Liver (tissue), 9 donors: ENCODE results near the gene MYOT. TPM values are rescaled to one million over a fixed set of nuclear protein-coding genes. Genes with fewer than 3 reads are reported as not detected.

Source experiments
- DNase-seq: peaks from one replicate; pipeline ENCODE4 v3.0.0-alpha.2; 2017; ENCODE audit warnings: low spot score
- H3K27ac ChIP-seq, 2 donors: one replicate each; pipeline ENCODE4 v1.7.0; 2013; ENCODE audit warnings: inconsistent platforms in 2 of 2, low read length in 2 of 2, control low read depth in 1 of 2, low read depth in 1 of 2, mild to moderate bottlenecking in 1 of 2
- H3K27me3 ChIP-seq, 4 donors: one replicate each; pipeline versions ENCODE4 v1.6.1 to v1.7.0; 2013; ENCODE audit warnings: low read length in 3 of 4, inconsistent platforms in 1 of 4, mild to moderate bottlenecking in 1 of 4, moderate library complexity in 1 of 4; ENCODE audit not compliant: control insufficient read depth in 4 of 4, insufficient read depth in 4 of 4
- H3K36me3 ChIP-seq, 4 donors: one replicate each; pipeline versions ENCODE4 v1.6.1 to v1.7.0; 2013; ENCODE audit warnings: low read length in 3 of 4, mild to moderate bottlenecking in 3 of 4, low read depth in 1 of 4, moderate library complexity in 1 of 4; ENCODE audit not compliant: control insufficient read depth in 4 of 4, insufficient read depth in 3 of 4
- H3K4me1 ChIP-seq, 4 donors: one replicate each; pipeline versions ENCODE4 v1.6.1 to v1.7.0; 2013; ENCODE audit warnings: low read length in 3 of 4, mild to moderate bottlenecking in 3 of 4, moderate library complexity in 1 of 4; ENCODE audit not compliant: control insufficient read depth in 4 of 4, insufficient read depth in 4 of 4
- H3K4me3 ChIP-seq, 3 donors: one replicate each; pipeline versions ENCODE4 v1.6.1 to v1.7.0; 2013; ENCODE audit warnings: low read length in 3 of 3, control low read depth in 1 of 3, low read depth in 1 of 3, mild to moderate bottlenecking in 1 of 3
- H3K9ac ChIP-seq, 2 donors: one replicate each; pipeline ENCODE4 v1.7.0; 2013; ENCODE audit warnings: low read length in 2 of 2, mild to moderate bottlenecking in 2 of 2, moderate library complexity in 2 of 2, control low read depth in 1 of 2, low read depth in 1 of 2
- H3K9me3 ChIP-seq, 4 donors: one replicate each; pipeline versions ENCODE4 v1.6.1 to v1.7.0; 2013; ENCODE audit warnings: low read length in 3 of 4; ENCODE audit not compliant: control insufficient read depth in 4 of 4
- ATF3 ChIP-seq: IDR thresholded peaks from 2 replicates; pipeline ENCODE4 v1.6.1; 2016; ENCODE audit warnings: antibody characterized with exemption
- CTCF ChIP-seq: fragments of 150-350 bp; IDR thresholded peaks from 2 replicates; pipeline ENCODE4 v1.5.1; 2017; ENCODE audit warnings: improper control_type of control experiment, low read depth, low read length; ENCODE audit not compliant: missing input control
- EGR1 ChIP-seq, 2 donors: IDR thresholded peaks; 2 replicates each; pipeline ENCODE4 v1.6.1; 2016 to 2018; ENCODE audit warnings: antibody characterized with exemption in 2 of 2, low read depth in 2 of 2
- FOXA1 ChIP-seq: IDR thresholded peaks from 2 replicates; pipeline ENCODE4 v1.6.1; 2016; ENCODE audit warnings: antibody characterized with exemption
- FOXA2 ChIP-seq: IDR thresholded peaks from 2 replicates; pipeline ENCODE4 v1.6.1; 2016; ENCODE audit warnings: antibody characterized with exemption
- GABPA ChIP-seq, 2 donors: IDR thresholded peaks in 1 of 2; conservative IDR thresholded peaks in 1 of 2; 2 replicates each; pipeline ENCODE4 v1.6.1; 2016; ENCODE audit warnings: antibody characterized with exemption in 2 of 2, mild to moderate bottlenecking in 1 of 2, moderate library complexity in 1 of 2
- HNF4A ChIP-seq, 2 donors: conservative IDR thresholded peaks; 2 replicates each; pipeline ENCODE4 v1.6.1; 2016; ENCODE audit warnings: antibody characterized with exemption in 2 of 2, mild to moderate bottlenecking in 2 of 2
- HNF4G ChIP-seq: IDR thresholded peaks from 2 replicates; pipeline ENCODE4 v1.6.1; 2016; ENCODE audit warnings: antibody characterized with exemption
- JUND ChIP-seq, 2 donors: IDR thresholded peaks; 2 replicates each; pipeline ENCODE4 v1.6.1; 2016; ENCODE audit warnings: antibody characterized with exemption in 2 of 2
- MAX ChIP-seq: IDR thresholded peaks from 2 replicates; pipeline ENCODE4 v1.6.1; 2016; ENCODE audit warnings: antibody characterized with exemption
- NR2F2 ChIP-seq: IDR thresholded peaks from 2 replicates; pipeline ENCODE4 v1.6.1; 2016; ENCODE audit warnings: antibody characterized with exemption
- RAD21 ChIP-seq, 2 donors: IDR thresholded peaks; 2 replicates each; pipeline ENCODE4 v1.6.1; 2016; ENCODE audit warnings: antibody characterized with exemption in 2 of 2, mild to moderate bottlenecking in 2 of 2
- RXRA ChIP-seq, 2 donors: IDR thresholded peaks; 2 replicates each; pipeline ENCODE4 v1.6.1; 2017 to 2018; ENCODE audit warnings: antibody characterized with exemption in 2 of 2, mild to moderate bottlenecking in 1 of 2
- SP1 ChIP-seq: IDR thresholded peaks from 2 replicates; pipeline ENCODE4 v1.6.1; 2018; ENCODE audit warnings: antibody characterized with exemption, mild to moderate bottlenecking
- TAF1 ChIP-seq: conservative IDR thresholded peaks from 2 replicates; pipeline ENCODE4 v1.6.1; 2016; ENCODE audit warnings: antibody characterized with exemption, mild to moderate bottlenecking
- YY1 ChIP-seq: IDR thresholded peaks from 2 replicates; pipeline ENCODE4 v1.6.1; 2016; ENCODE audit warnings: antibody characterized with exemption, mild to moderate bottlenecking
- ZBTB33 ChIP-seq: IDR thresholded peaks from 2 replicates; pipeline ENCODE4 v1.6.1; 2016; ENCODE audit warnings: antibody characterized with exemption
- WGBS: extraction: QIAGEN DNeasy Blood & Tissue Kit; methylation state at CpG from one replicate; pipeline ENCODE4 v1.1.7; 2013; 5-methylcytosine and 5-hydroxymethylcytosine counted together
- polyA plus RNA-seq, 2 donors: library from polyadenylated mRNA; stranded (reverse) in 1 of 2; unstranded in 1 of 2; fragments of 200-250 nt in 1 of 2; fragments of >200 nt in 1 of 2; fragmentation: Nextera tagmentation in 1 of 2; extraction: Ambion mirVana in 1 of 2; gene quantifications; one replicate each; pipeline versions ENCODE4 v1.2.1 to v1.2.3, GENCODE V29; 2013 to 2015
- total RNA-seq, 2 donors: library from RNA; depleted of rRNA; stranded (reverse); fragments of >200 nt; gene quantifications; one replicate each; pipeline ENCODE4 v1.2.3, GENCODE V29; 2014
- TF ChIP-seq, protein P1 (sequence below): IDR thresholded peaks from 2 replicates; pipeline ENCODE4 v1.6.1; 2016; ENCODE audit warnings: antibody characterized with exemption, mild to moderate bottlenecking
- donor health status: healthy.
- donor health status: healthy.
- donor health status: healthy.
- donor health status: healthy.
- donor health status: healthy.

MYOT gene
- total and polyA plus RNA-seq, 4 donors, result 0.05 to 1.3 (median 0.34) TPM

DNA sequence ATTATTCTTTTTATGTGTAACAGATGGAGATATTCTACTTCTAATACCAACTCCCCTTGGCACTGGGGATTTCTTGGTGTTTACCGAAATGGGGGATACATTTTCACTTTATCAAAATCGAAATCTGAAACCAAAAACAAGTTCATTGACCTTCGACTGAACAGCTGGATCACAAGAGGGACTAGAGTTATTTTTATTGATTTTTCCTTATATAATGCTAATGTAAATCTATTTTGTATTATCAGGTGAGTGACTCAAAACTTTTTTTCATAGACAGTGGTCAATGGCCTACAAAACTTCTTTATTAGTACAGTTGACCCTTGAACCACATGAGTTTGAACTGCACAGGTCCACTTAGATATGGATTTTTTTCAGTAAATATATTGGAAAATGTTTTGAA lies 31.8 kb downstream of the MYOT start:
- Histone ChIP-seq H3K9me3 (no peaks in the 10 kb centered on the region), H3K27ac (no peak overlapping the region), H3K4me3 (no peak overlapping the region), H3K36me3 (no peaks in the 10 kb centered on the region), H3K4me1 (no peaks in the 10 kb centered on the region), H3K27me3 (no peaks in the 10 kb centered on the region), H3K9ac (no peak overlapping the region)
- no peak for DNase-seq
- WGBS, result 85% methylated on average over 3 of the region's 3 CpGs
- TF ChIP-seq CTCF (no peak), HNF4A (conservative IDR thresholded peaks at IDR 0.05) (no peak), SP1 (no peak), FOXA1 (no peak), HNF4G (no peak), MAX (no peak), NR2F2 (no peak), JUND (IDR thresholded peaks at IDR 0.05) (no peak), RAD21 (IDR thresholded peaks at IDR 0.05) (no peak)

GRCh38 chr5:137901011-137901817 lies 33.6 kb downstream of the MYOT start:
- H3K4me1 ChIP-seq, result no peaks in the 10 kb centered on the region
- no peak overlapping the region for H3K27ac ChIP-seq
- no peak overlapping the region for H3K4me3 ChIP-seq
- H3K9me3 ChIP-seq, result no peaks in the 10 kb centered on the region
- TF ChIP-seq GABPA (IDR thresholded peaks at IDR 0.05 in 1 of 2, conservative IDR thresholded peaks at IDR 0.05 in 1 of 2) (no peak), FOXA1 (no peak), RXRA (IDR thresholded peaks at IDR 0.05) (no peak), TAF1 (no peak), NR2F2 (no peak), ATF3 (no peak), FOXA2 (no peak), MAX (no peak), HNF4G (no peak), YY1 (no peak), HNF4A (conservative IDR thresholded peaks at IDR 0.05) (no peak), EGR1 (IDR thresholded peaks at IDR 0.05; ENCODE audit: low read depth in 2 of 2) (no peak), CTCF (no peak), RAD21 (IDR thresholded peaks at IDR 0.05) (no peak), SP1 (no peak), ZBTB33 (no peak), JUND (IDR thresholded peaks at IDR 0.05) (no peak)
- TF ChIP-seq, protein P1, sequence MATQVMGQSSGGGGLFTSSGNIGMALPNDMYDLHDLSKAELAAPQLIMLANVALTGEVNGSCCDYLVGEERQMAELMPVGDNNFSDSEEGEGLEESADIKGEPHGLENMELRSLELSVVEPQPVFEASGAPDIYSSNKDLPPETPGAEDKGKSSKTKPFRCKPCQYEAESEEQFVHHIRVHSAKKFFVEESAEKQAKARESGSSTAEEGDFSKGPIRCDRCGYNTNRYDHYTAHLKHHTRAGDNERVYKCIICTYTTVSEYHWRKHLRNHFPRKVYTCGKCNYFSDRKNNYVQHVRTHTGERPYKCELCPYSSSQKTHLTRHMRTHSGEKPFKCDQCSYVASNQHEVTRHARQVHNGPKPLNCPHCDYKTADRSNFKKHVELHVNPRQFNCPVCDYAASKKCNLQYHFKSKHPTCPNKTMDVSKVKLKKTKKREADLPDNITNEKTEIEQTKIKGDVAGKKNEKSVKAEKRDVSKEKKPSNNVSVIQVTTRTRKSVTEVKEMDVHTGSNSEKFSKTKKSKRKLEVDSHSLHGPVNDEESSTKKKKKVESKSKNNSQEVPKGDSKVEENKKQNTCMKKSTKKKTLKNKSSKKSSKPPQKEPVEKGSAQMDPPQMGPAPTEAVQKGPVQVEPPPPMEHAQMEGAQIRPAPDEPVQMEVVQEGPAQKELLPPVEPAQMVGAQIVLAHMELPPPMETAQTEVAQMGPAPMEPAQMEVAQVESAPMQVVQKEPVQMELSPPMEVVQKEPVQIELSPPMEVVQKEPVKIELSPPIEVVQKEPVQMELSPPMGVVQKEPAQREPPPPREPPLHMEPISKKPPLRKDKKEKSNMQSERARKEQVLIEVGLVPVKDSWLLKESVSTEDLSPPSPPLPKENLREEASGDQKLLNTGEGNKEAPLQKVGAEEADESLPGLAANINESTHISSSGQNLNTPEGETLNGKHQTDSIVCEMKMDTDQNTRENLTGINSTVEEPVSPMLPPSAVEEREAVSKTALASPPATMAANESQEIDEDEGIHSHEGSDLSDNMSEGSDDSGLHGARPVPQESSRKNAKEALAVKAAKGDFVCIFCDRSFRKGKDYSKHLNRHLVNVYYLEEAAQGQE, result no peak
- no peaks in the 10 kb centered on the region for H3K36me3 ChIP-seq
- DNase-seq, result no peak
- 85% methylated on average over 5 of the region's 5 CpGs for WGBS
- H3K9ac ChIP-seq, result no peak overlapping the region
- no peaks in the 10 kb centered on the region for H3K27me3 ChIP-seq
